HEK293 (cell line): ENCODE results near the gene EPN1.
"Not testable (repeated sequence)": the region's sequence is repeated elsewhere in the genome, so short reads cannot be mapped to it uniquely, and the experiment has no call there.

Experiments used
- CTCF ChIA-PET: fragments of 350-600 bp; formaldehyde crosslinking; extraction: SDS; loops from one replicate; lab custom pipeline; 2021; ENCODE audit warnings: antibody characterized with exemption; lab: Yijun Ruan, JAX
- POLR2A ChIA-PET: fragments of 300-600 bp; formaldehyde crosslinking; extraction: SDS; loops from one replicate; lab custom pipeline; 2020; ENCODE audit warnings: antibody characterized with exemption, inconsistent platforms; lab: Yijun Ruan, JAX
- H3K27ac ChIP-seq: fragments of 200-500 bp; sonication (Bioruptor generic); 2 replicates; pipeline ENCODE4 v1.5.1; 2014; ENCODE audit warnings: low read depth, low read length, control low read depth, inconsistent platforms; ENCODE audit errors: extremely low read depth
- H3K36me3 ChIP-seq, 2 experiments: fragments of 200-500 bp in 1 of 2; sonication (Bioruptor generic) in 1 of 2; 1 replicate in 1 of 2; 2 replicates in 1 of 2; pipeline ENCODE4 v1.5.1; 2014 to 2017; ENCODE audit warnings: inconsistent platforms in 2 of 2, low read length in 2 of 2; ENCODE audit not compliant: control insufficient read depth in 2 of 2, insufficient read depth in 1 of 2
- H3K4me1 ChIP-seq: fragments of 200-500 bp; sonication (Bioruptor generic); 2 replicates; pipeline ENCODE4 v1.5.1; 2014; ENCODE audit warnings: mild to moderate bottlenecking, low read length, inconsistent platforms; ENCODE audit not compliant: control insufficient read depth, insufficient read depth
- H3K4me3 ChIP-seq: 2 replicates; pipeline ENCODE4 v1.5.1; 2011; ENCODE audit warnings: low read depth, mild to moderate bottlenecking, control low read depth, low read length, moderate library complexity
- H3K9me3 ChIP-seq: fragments of 200-500 bp; sonication (Bioruptor generic); 2 replicates; pipeline ENCODE4 v1.5.1; 2014; ENCODE audit warnings: low read depth, low read length, inconsistent platforms; ENCODE audit not compliant: control insufficient read depth, insufficient read depth
- RBAK ChIP-seq: fragments of 450-650 bp; formaldehyde crosslinking; IDR thresholded peaks from 2 replicates; pipeline ENCODE4 v1.5.1; 2016; ENCODE audit warnings: missing biosample characterization, missing genetic modification characterization
- REPIN1 ChIP-seq: fragments of 450-650 bp; formaldehyde crosslinking; IDR thresholded peaks from 2 replicates; pipeline ENCODE4 v1.5.1; 2017; ENCODE audit warnings: missing biosample characterization, missing genetic modification characterization, low read depth
- SALL2 ChIP-seq: fragments of 450-650 bp; formaldehyde crosslinking; IDR thresholded peaks from 2 replicates; pipeline ENCODE4 v1.5.0; 2017; ENCODE audit warnings: missing biosample characterization, mild to moderate bottlenecking, missing genetic modification characterization, borderline replicate concordance
- SETDB1 ChIP-seq: IDR thresholded peaks from one replicate; pipeline ENCODE4 v1.6.1; 2017; ENCODE audit warnings: mild to moderate bottlenecking, low read length, moderate library complexity, mixed read lengths; ENCODE audit not compliant: insufficient read length
- ZBTB10 ChIP-seq: fragments of 450-650 bp; formaldehyde crosslinking; IDR thresholded peaks from 2 replicates; pipeline ENCODE4 v1.5.1; 2016; ENCODE audit warnings: missing biosample characterization, missing genetic modification characterization
- ZBTB20 ChIP-seq: fragments of 450-650 bp; formaldehyde crosslinking; IDR thresholded peaks from 2 replicates; pipeline ENCODE4 v1.5.1; 2016; ENCODE audit warnings: missing biosample characterization, missing genetic modification characterization
- ZFP3 ChIP-seq: fragments of 450-650 bp; formaldehyde crosslinking; IDR thresholded peaks from 2 replicates; pipeline ENCODE4 v1.5.1; 2016; ENCODE audit warnings: low read depth, missing biosample characterization, missing genetic modification characterization
- ZNF155 ChIP-seq: fragments of 450-650 bp; formaldehyde crosslinking; IDR thresholded peaks from 2 replicates; pipeline ENCODE4 v1.5.1; 2016; ENCODE audit warnings: missing biosample characterization, missing genetic modification characterization
- ZNF24 ChIP-seq: fragments of 450-650 bp; formaldehyde crosslinking; IDR thresholded peaks from 2 replicates; pipeline ENCODE4 v1.5.1; 2016; ENCODE audit warnings: missing biosample characterization, missing genetic modification characterization
- ZNF280D ChIP-seq: fragments of 450-650 bp; formaldehyde crosslinking; IDR thresholded peaks from 2 replicates; pipeline ENCODE4 v1.5.1; 2016; ENCODE audit warnings: missing biosample characterization, missing genetic modification characterization
- ZNF37A ChIP-seq: fragments of 450-650 bp; IDR thresholded peaks from 2 replicates; pipeline ENCODE4 v1.5.1; 2018; ENCODE audit warnings: missing biosample characterization, missing genetic modification characterization
- ZNF394 ChIP-seq: fragments of 450-650 bp; formaldehyde crosslinking; IDR thresholded peaks from 2 replicates; pipeline ENCODE4 v1.5.1; 2016; ENCODE audit warnings: missing biosample characterization, missing genetic modification characterization, mild to moderate bottlenecking, moderate library complexity, borderline replicate concordance
- ZNF529 ChIP-seq: fragments of 450-650 bp; formaldehyde crosslinking; IDR thresholded peaks from 2 replicates; pipeline ENCODE4 v1.5.1; 2017; ENCODE audit warnings: missing genetic modification characterization, missing biosample characterization; ENCODE audit not compliant: insufficient replicate concordance
- ZNF558 ChIP-seq: fragments of 450-650 bp; formaldehyde crosslinking; IDR thresholded peaks from 2 replicates; pipeline ENCODE4 v1.5.1; 2016; ENCODE audit warnings: missing biosample characterization, missing genetic modification characterization
- ZNF580 ChIP-seq: fragments of 450-650 bp; formaldehyde crosslinking; IDR thresholded peaks from 2 replicates; pipeline ENCODE4 v1.5.1; 2016; ENCODE audit warnings: missing biosample characterization, missing genetic modification characterization
- ZNF645 ChIP-seq: fragments of 450-650 bp; formaldehyde crosslinking; IDR thresholded peaks from 2 replicates; pipeline ENCODE4; 2016; ENCODE audit warnings: missing biosample characterization, missing genetic modification characterization
- ZNF658 ChIP-seq: fragments of 450-650 bp; formaldehyde crosslinking; IDR thresholded peaks from 2 replicates; pipeline ENCODE4; 2016; ENCODE audit warnings: missing biosample characterization, missing genetic modification characterization
- ZNF776 ChIP-seq: fragments of 450-650 bp; formaldehyde crosslinking; IDR thresholded peaks from 2 replicates; pipeline ENCODE4 v1.5.0; 2017; ENCODE audit warnings: missing biosample characterization, missing genetic modification characterization, borderline replicate concordance
- ZNF785 ChIP-seq: fragments of 450-650 bp; formaldehyde crosslinking; IDR thresholded peaks from 2 replicates; pipeline ENCODE4 v1.5.1; 2016; ENCODE audit warnings: missing biosample characterization, missing genetic modification characterization
- TF ChIP-seq, protein P1 (sequence below): fragments of 450-650 bp; formaldehyde crosslinking; IDR thresholded peaks from 2 replicates; pipeline ENCODE4 v1.5.1; 2017; ENCODE audit warnings: missing biosample characterization, missing genetic modification characterization

Gene EPN1

GRCh38 chr19:55750715-55751114 lies 75.7 kb downstream of the EPN1 start:
- POLR2A ChIA-PET = no interaction called here
- no peaks in the 10 kb centered on the region for H3K4me1 ChIP-seq
- H3K9me3 ChIP-seq = no peaks in the 10 kb centered on the region
- CTCF ChIA-PET = interaction anchor here (0.7 kb wide), 1 partner anchor 502 kb away, joined by 4 read pairs; no protein-coding TSS in a partner anchor
- TF ChIP-seq ZNF785 (tag by site-specific recombination) (no peak), ZNF394 (tag by site-specific recombination) (no peak)
- no peaks in the 10 kb centered on the region for H3K36me3 ChIP-seq
- no peak overlapping the region for H3K27ac ChIP-seq
- no peak overlapping the region for H3K4me3 ChIP-seq

- TF ChIP-seq ZNF155 (tag by site-specific recombination) = no peak
- TF ChIP-seq ZNF558 (tag by site-specific recombination) = no peak
- TF ChIP-seq ZNF24 (tag by site-specific recombination) = no peak
- TF ChIP-seq, protein P1, sequence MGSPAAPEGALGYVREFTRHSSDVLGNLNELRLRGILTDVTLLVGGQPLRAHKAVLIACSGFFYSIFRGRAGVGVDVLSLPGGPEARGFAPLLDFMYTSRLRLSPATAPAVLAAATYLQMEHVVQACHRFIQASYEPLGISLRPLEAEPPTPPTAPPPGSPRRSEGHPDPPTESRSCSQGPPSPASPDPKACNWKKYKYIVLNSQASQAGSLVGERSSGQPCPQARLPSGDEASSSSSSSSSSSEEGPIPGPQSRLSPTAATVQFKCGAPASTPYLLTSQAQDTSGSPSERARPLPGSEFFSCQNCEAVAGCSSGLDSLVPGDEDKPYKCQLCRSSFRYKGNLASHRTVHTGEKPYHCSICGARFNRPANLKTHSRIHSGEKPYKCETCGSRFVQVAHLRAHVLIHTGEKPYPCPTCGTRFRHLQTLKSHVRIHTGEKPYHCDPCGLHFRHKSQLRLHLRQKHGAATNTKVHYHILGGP (tag by site-specific recombination) = no peak
- no peak for TF ChIP-seq ZNF37A (tag by site-specific recombination)
- no peak for TF ChIP-seq RBAK
- TF ChIP-seq ZNF529 = no peak
- TF ChIP-seq ZBTB20 = no peak
- no peak for TF ChIP-seq ZNF280D (tag by site-specific recombination)
- no peak for TF ChIP-seq ZNF580 (tag by site-specific recombination)
- no peak for TF ChIP-seq ZNF776
- no peak for TF ChIP-seq SALL2
- no peak for TF ChIP-seq ZBTB10 (tag by site-specific recombination)
- TF ChIP-seq ZFP3 (tag by site-specific recombination) = no peak
- no peak for TF ChIP-seq ZNF658
- no peak for TF ChIP-seq SETDB1
- no peak for TF ChIP-seq ZNF645 (tag by site-specific recombination)
- no peak for TF ChIP-seq REPIN1 (tag by site-specific recombination)
- Histone ChIP-seq H3K4me1 (no peaks in the 10 kb centered on the region), H3K4me3 (no peak overlapping the region), H3K36me3 (no peaks in the 10 kb centered on the region), H3K9me3 (no peaks in the 10 kb centered on the region), H3K27ac (no peak overlapping the region)
- POLR2A ChIA-PET = interaction anchor here (0.9 kb wide), 1 partner anchor 47 kb away, joined by 3 read pairs; no protein-coding TSS in a partner anchor
- CTCF ChIA-PET = no interaction called here
Measured at GRCh38 chr19:55753401-55753800, 78.4 kb downstream of the EPN1 start.

DNA sequence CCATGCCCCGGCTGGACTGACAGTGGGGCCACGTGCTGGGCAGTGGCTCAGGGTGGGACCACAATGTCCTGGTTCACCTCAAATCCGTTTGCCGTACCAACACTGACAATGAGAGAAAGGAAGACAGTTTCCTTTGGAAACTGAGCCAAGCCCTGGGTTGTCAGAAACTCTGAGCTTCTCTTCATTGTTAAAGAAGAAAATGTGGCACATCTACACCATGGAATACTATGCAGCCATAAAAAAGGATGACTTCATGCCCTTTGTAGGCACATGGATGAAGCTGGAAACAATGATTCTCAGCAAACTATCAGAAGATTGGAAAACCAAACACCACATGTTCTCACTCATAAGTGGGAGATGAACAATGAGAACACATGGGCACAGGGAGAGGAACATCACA lies 81.8 kb downstream of the EPN1 start:
- H3K4me3 ChIP-seq, H3K27ac ChIP-seq, H3K36me3 ChIP-seq, H3K9me3 ChIP-seq, POLR2A ChIA-PET, H3K4me1 ChIP-seq: not testable (repeated sequence)
- CTCF ChIA-PET = interaction anchor here (0.7 kb wide), 1 partner anchor 372 kb away, joined by 4 read pairs; no protein-coding TSS in a partner anchor

DNA sequence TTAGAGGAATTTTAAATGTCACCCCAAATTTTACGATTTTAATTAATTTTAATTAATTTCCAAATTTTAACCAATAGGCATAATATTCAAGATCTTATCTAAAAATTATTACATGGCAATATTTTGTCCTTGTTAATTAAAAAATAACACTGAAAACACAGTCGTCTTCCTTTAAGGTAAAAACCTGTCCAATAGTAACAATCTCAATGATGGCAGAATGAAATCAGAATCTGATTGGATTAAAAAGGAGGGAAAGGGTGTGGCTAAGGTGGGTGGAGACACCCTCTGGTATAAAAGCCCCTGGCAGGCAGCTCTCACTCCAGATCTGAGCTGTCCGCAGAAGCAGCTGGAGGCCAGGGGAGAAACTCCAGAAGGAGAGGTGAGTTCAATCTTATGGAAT lies 83.8 kb downstream of the EPN1 start, which contains the start of gene RFPL4A:
Gene RFPL4A (plus strand): TSS at position 301 of the 400 bp plus-strand sequence. CDS start 2,704 bp downstream, outside the sequence.
- H3K4me3 ChIP-seq, POLR2A ChIA-PET, H3K27ac ChIP-seq, H3K36me3 ChIP-seq, H3K9me3 ChIP-seq, H3K4me1 ChIP-seq, CTCF ChIA-PET: not testable (repeated sequence)
